NB4 (cell line): ENCODE results near the gene SH2D4B.

Source experiments
- POLR2A ChIP-seq: IDR thresholded peaks from 2 replicates; pipeline ENCODE4 v1.6.1; 2011; ENCODE audit warnings: mild to moderate bottlenecking; ENCODE audit not compliant: insufficient read length; ENCODE audit errors: extremely low read depth
- TF ChIP-seq, protein P1 (sequence below): IDR thresholded peaks from one replicate; pipeline ENCODE4 v1.5.1; 2012; ENCODE audit warnings: low read depth, low read length
- TF ChIP-seq, protein P2 (sequence below): IDR thresholded peaks from 2 replicates; pipeline ENCODE4 v1.6.1; 2011; ENCODE audit warnings: low read depth, low read length

DNA sequence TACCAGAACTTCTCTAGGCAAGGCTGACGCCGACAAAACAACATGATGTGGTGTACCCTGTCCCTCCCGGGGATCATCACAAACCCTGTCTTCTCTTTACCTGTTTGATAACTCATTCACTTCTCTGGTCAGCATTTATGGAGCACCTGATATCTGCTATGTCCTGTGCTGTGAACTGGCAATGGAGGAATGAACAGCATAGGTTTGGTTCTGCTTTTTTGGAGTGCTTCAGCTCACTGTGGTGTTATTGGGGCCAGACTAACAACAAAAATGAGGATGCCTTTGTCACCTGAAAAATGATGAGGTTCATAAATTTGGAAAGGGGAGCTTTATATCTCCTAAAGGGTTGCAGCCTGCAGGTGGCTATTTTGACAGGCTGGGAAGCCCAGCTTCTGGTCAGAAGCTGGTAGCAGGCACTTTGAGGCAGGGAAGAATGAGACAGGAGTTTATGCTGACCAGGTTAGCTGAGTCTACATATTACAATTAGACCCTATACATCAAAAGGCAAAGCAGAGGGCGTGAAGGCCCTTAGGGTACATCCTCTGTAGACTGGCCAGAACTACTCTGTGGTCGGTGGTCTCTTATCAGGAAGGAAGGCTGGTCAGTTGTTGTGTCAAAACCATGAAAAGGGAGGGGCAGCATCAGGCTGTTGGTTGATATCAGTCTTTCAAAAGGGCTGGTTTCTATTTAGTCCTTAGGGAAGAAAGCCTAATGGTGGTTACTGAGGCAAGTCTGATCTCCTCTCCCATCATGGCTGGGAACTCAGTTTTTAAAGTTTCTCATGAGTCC lies 42.3 kb downstream of the SH2D4B start:
- TF ChIP-seq POLR2A, result no peak
- TF ChIP-seq, protein P1, sequence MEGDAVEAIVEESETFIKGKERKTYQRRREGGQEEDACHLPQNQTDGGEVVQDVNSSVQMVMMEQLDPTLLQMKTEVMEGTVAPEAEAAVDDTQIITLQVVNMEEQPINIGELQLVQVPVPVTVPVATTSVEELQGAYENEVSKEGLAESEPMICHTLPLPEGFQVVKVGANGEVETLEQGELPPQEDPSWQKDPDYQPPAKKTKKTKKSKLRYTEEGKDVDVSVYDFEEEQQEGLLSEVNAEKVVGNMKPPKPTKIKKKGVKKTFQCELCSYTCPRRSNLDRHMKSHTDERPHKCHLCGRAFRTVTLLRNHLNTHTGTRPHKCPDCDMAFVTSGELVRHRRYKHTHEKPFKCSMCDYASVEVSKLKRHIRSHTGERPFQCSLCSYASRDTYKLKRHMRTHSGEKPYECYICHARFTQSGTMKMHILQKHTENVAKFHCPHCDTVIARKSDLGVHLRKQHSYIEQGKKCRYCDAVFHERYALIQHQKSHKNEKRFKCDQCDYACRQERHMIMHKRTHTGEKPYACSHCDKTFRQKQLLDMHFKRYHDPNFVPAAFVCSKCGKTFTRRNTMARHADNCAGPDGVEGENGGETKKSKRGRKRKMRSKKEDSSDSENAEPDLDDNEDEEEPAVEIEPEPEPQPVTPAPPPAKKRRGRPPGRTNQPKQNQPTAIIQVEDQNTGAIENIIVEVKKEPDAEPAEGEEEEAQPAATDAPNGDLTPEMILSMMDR, result no peak
- TF ChIP-seq, protein P2, sequence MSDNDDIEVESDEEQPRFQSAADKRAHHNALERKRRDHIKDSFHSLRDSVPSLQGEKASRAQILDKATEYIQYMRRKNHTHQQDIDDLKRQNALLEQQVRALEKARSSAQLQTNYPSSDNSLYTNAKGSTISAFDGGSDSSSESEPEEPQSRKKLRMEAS, result no peak
